GM21390 (cell line): Measurements from ENCODE around the gene NKAIN1.

Source experiments
- ATAC-seq: cut with Tn5 transposase; IDR thresholded peaks from one replicate; pipeline ENCODE4 v1.9.1; 2021; ENCODE audit not compliant: unreplicated experiment

NKAIN1 gene

DNA sequence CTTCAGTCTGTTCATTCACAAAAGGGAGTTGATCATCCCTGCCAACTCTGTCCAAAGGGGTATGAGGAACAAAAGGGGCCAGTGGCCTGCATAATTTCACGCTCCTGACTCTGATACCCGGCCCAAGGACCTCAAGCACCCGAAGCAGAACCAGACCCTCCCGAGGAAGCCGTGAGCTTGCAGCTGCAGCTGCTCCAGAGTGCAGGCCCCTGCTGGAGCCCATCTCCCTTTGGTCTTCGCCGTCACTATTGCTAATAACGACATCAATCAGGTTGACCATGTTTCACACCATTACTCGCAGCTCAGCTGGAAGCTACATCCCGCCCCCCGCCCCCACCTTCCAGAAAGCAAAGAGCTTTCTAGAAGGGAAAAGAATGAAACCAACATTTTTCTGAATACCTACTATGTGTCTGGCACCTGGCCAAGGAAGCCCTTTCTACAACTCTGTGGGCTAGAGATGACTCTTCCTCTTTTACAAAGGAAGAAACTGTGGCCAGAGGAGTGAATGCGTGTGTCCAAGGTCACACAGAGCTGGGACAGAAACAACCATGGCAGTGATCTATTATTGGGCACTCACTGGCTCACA lies 5.5 kb downstream of the NKAIN1 start:
- ATAC-seq = no peak

- no peak for ATAC-seq
Measured at GRCh38 chr1:31232689-31233088, 7.0 kb downstream of the NKAIN1 start.

DNA sequence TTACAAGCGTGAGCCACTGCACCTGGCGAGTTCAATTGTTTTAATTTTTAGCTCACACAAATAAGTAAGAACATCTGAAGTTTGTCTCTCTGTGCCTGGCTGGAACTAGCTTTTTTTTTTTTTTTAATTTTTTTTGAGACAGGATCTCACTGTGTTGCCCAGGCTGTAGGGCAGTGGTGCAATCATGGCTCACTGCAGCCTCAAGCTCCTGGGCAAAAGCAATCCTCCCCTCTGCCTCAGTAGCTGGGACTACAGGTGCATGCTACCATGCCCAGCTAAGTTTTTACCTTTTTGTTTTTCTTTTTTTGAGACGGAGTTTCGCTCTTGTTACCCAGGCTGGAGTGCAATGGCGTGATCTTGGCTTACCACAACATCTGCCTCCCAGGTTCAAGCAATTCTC lies 7.9 kb downstream of the NKAIN1 start:
- no peak for ATAC-seq

- no peak for ATAC-seq
Measured at GRCh38 chr1:31230378-31230777, 9.3 kb downstream of the NKAIN1 start.

DNA sequence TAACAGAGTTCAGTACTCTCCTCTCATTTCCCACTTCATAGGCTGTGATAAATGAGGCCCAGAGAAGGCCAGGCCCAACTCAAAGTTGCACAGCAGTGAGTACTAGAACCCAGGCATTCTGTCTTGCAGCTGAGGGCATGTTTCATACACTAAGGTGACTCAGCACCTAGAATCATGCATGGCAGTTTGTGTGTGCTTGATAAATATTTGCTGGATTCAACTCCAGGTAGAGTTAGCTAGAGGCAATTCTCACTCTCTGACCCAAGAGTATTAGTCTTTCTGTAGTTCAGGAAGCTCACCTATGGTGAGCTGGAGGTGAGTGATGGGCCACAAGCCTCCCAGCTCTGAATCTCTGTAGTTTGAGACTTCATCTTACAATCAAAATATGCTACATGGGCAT lies 10.7 kb downstream of the NKAIN1 start:
- ATAC-seq = no peak

GRCh38 chr1:31227891-31228568 lies 11.7 kb downstream of the NKAIN1 start:
- no peak for ATAC-seq

DNA sequence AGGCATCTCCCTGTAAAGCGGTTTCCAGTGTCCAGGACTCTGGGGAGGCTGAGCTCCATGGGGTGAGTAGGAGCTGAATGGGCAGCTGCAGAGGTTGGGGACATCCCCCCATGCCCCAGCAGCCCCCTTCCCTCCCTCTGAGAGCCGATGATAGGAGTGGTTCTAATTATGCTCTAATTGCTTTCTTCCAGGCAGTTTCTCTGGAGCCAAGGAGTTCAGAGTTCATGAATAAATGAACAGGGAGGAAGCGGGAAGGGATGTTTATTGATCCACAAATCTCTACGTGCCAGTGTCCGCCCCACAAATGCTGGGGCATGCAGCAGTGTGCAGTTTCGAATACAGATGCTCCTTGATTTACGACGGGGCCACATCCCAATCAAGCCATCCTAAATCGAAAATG lies 15.6 kb downstream of the NKAIN1 start:
- ATAC-seq = no peak

DNA sequence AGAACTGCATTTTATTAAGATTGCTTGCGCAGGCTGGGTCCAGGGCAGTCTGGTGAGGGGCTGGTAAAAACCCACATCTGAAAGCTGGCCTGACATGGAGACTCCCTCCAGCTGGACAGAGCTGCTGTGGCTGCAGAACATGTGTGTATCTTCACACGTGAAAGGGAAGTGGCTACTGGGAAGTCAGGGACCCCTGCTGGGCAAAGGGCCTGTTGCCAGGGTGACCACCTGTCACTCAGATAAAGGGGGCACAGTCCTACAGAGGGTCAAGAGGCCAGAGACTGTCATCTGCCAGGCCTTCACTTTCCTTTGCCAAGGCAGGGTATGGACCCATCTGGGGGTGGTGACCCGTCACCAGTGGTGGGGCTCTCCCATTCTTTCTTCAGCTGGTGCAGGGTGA lies 17.5 kb downstream of the NKAIN1 start:
- no peak for ATAC-seq

DNA sequence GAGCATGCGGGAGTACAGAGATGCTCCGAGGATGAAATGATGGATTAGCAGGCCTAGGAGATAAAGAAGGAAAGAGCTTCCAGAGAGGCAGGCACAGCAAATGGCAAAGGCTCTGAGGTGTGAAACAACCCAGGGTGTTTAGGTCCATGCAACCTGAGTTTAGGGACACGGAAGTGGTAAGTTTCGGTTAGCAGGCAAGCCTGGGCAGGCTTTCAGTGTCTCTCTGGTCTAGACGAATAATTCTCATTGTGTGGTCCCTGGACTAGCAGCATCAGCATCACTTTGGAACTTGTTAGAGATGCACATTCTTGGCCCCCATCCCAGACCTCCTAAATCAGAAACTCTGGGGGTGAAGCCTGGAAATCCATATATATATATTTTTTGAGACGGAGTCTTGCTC lies 18.6 kb downstream of the NKAIN1 start:
- no peak for ATAC-seq

DNA sequence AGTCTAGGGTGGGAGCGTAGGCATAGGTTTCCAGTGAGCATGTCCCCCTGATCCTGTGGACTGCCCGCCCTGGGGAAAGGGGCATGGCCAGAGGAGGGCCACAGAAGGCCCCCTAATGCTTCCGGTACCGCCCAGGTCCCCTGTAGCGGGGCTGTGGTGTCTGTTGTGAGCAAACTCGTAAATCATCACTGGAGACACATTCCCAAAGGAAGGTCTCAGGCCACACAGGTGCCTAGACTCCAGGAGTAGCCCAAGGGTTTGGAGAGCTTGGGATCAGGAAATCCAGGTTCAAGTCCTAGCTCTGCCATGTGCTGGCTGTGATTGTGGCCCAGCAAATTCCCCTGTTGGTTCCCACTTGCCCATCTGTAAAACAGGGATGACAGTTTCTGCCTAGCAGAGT lies 20.2 kb downstream of the NKAIN1 start:
- no peak for ATAC-seq

GRCh38 chr1:31218705-31219104 lies 21.0 kb downstream of the NKAIN1 start:
- ATAC-seq = no peak

DNA sequence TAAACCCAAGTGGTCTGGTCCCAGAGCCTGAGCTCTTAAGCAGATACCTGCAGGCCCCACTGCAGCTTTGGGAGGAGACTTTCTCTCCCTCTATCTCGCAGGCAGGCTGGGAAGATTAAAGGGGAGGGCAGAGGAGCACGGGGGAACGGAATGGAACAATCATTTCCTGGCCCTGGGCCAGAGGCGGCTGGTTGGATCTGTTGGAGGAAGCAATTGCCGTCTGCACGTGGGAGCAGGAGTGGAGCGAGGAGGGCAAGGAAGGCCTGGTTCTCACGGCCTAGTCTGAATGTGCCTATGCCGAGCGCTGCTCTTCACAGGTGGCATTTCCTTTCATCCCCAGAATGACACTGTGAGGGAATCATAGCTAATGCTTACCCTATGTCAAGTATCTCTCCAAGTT lies 23.7 kb downstream of the NKAIN1 start:
- no peak for ATAC-seq

DNA sequence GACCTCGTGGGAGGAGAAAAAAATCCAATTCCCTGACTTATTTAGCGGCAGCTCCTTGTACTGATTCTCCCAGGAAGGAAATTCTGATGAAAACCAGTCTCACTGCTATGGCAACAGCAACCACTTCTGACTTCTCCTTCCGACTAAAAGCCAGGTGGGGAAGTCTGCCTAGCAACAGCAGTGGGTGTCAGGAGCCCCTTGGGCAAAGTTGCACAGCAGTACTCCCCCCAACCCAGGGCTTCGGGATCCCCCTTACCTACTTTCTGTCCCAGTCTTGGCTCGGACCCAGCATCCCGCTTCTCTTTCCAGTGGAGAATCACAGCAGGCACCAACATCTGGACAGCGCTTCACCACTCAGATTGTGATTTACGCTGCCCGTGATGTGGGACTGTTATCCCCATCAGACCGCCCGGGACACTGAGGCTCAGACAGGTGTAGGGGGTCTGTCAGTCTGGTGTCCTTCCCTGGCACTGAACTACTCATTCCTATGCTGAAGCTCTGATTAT lies 24.6 kb downstream of the NKAIN1 start:
- no peak for ATAC-seq

DNA sequence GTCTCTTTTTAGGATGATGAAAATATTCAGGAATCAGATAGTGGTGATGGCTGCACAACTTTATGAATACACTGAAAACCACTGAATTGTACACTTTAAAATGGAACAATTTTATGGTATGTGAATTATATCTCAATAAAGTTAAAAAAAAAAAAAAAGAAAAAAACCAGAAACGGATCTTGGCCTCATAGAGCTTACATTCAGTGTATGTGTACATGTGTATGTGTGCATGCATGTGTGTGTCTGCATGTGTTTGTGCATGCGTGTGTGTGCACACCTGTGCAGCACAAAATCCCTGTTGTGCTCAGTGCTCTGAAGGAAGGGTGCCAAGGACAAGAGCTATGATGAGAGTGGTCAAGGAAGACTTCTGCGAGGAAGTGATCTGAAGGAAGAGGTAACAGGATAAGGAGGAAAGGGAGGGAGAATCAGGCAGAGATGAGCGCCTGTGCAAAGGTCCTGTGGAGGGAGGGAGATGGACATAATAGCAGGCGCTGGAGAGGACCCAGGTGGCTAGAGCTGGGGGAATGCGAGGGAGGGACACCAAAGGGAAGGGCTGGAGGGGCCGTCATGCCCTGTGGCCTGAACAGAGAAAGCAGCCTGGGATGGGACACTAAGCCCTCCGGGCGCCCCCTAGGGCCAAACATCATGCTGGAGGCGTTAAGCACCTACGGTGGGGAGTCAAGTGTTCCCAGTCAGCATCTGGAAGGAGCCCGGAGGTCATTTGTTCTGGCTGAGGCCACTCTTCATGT lies 25.2 kb downstream of the NKAIN1 start:
- ATAC-seq = no peak

DNA sequence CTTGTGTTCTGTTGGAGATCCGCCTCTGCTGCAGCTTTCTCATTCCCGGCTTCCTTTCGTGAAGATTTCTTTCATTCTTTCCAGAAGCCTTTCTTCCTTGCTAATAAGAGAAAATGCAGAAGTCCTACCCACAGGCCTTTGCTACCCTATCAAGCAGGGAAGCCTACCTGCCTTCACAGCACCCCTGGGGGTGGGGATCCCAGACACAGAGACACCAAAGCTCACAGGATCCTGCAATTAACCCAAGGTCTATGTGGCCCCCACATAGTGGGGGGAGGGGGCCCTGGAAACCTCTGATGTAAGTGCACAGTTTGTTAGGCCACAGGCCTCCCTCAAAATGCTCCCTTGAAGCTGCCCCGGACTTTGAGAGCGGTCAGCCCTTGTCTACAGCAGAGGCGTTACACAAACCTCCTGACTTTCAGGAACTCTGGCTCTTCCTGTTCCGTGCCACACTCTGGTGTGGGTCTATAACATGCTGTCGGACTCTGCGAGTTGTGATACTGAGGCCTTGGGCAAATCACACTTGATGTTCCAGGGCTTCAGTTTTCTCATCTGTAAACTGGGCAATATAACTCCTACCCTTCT lies 31.2 kb downstream of the NKAIN1 start:
- no peak for ATAC-seq

DNA sequence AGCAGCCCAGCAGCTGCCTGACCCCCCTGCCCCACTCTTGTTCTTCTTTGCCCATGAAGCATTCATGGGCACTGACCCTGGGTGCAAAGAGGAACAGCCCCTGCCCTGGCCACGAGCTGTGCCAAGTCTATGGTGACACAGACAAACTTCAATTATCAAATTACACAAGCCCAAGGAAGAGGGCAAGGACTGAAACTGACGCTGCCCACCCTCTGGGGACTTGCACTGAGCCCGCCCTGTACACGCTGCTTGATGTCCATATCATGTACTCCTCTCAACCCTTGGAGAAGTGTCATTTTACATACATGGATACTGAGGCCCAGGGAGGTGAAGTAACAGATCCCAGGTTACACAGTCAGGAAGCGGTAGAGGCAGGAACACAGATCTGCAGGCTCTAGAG lies 32.1 kb downstream of the NKAIN1 start:
- no peak for ATAC-seq

GRCh38 chr1:31207046-31207445 lies 32.6 kb downstream of the NKAIN1 start:
- no peak for ATAC-seq

- ATAC-seq = no peak
Measured at GRCh38 chr1:31203215-31203614, 36.5 kb downstream of the NKAIN1 start.

DNA sequence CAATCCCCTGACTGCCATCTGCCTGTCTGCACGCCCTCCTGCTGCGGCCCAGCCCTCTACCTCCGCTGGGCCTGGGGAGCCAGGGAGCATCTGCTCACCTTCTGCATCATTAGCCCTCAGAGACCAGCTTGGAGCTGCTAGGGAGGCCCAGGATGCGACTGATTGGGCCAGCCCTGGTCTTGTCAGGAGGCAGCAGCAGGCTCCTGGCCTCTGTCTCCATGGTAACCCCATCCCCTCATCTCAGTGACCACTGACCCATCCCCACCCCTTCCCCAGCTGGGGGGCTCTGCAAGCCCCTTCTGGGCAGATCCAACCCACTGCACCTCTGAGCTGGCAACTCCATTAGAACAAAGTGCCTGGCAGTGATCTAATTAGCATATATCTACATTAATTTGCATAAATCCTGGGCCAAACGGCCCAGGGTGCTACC lies 37.7 kb downstream of the NKAIN1 start:
- ATAC-seq = no peak

DNA sequence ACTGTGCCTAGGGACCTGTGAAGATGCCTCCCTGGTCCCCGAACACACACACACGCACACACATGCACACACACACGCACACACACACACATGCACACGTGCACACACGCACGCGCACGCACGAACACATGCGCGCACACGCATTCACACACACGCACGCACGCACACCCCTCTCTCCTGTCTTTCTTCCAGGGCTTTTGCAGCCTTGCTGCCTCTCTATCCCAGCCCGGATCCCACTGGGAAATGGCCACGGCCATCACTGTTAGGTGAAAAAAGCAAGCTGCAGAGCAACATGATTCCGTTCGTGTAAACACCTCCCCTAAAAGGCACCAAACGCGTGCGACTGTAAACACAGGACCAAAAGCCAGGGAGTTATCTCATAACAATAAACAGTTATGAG lies 39.7 kb downstream of the NKAIN1 start:
- no peak for ATAC-seq

GRCh38 chr1:31199236-31199790 lies 40.4 kb downstream of the NKAIN1 start:
- ATAC-seq = no peak
